GM10266 (cell line): Measurements from ENCODE around the gene FBXW8.

ENCODE experiments used
- DNase-seq: peaks from one replicate; pipeline ENCODE4 v3.0.0; 2012; ENCODE audit errors: extremely low spot score
- CTCF ChIP-seq: IDR thresholded peaks from 2 replicates; pipeline ENCODE4 v1.5.1; 2012; ENCODE audit warnings: mild to moderate bottlenecking, low read depth; ENCODE audit not compliant: control insufficient read depth, insufficient read depth; ENCODE audit errors: missing control alignments

FBXW8 gene

GRCh38 chr12:116926283-116927243, 15.8 kb downstream of the FBXW8 start:
- DNase-seq, result no peak
- TF ChIP-seq CTCF, result no peak

GRCh38 chr12:116927244-116927940, 16.6 kb downstream of the FBXW8 start:
- TF ChIP-seq CTCF, result no peak
- no peak for DNase-seq

GRCh38 chr12:116928504-116928903, 17.8 kb downstream of the FBXW8 start:
- DNase-seq, result no peak
- TF ChIP-seq CTCF, result no peak

- DNase-seq, result no peak
- no peak for TF ChIP-seq CTCF
These were observed 19.1 kb downstream of the FBXW8 start for GRCh38 chr12:116929885-116930284.

- TF ChIP-seq CTCF, result no peak
- DNase-seq, result no peak
These were observed 20.9 kb downstream of the FBXW8 start for GRCh38 chr12:116931665-116932064.

- DNase-seq, result no peak
- no peak for TF ChIP-seq CTCF
These were observed 22.3 kb downstream of the FBXW8 start for GRCh38 chr12:116933091-116933490.
